Body of pancreas (tissue), 4 donors: ENCODE results near the gene TAPT1.

Source experiments
- POLR2A ChIP-seq, 3 donors: fragments of 450-650 bp; IDR thresholded peaks; one replicate each; pipeline ENCODE4 v1.6.1; 2016; ENCODE audit warnings: antibody characterized with exemption in 3 of 3, mild to moderate bottlenecking in 2 of 3
- TF ChIP-seq, protein P1 (sequence below), 7 experiments: fragments of 450-650 bp in 4 of 7; fragments of 200-600 bp in 3 of 7; sonication (generic) in 3 of 7; IDR thresholded peaks; one replicate each; pipeline ENCODE4 v1.5.1; 2016 to 2019; ENCODE audit warnings: antibody characterized with exemption in 7 of 7

DNA sequence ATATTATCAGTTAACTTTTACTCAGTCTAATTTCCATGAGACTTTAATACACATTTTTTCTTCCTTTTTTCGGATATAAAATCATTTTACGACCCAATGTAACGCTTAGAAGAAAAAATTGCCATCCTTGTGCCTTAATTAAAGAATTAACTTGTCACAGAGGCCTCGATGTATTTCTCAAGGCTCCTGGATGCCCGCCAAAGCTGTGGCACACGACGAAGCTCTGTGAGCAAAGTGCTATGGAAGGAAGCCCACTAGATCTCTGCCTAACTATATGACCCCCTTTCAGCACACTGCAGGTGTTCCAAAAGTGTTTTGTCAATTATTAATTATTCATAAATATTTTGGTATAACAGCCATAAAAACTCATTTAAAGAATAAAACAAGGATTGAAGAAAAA, 54.4 kb downstream of the TAPT1 start:
- TF ChIP-seq, protein P1, sequence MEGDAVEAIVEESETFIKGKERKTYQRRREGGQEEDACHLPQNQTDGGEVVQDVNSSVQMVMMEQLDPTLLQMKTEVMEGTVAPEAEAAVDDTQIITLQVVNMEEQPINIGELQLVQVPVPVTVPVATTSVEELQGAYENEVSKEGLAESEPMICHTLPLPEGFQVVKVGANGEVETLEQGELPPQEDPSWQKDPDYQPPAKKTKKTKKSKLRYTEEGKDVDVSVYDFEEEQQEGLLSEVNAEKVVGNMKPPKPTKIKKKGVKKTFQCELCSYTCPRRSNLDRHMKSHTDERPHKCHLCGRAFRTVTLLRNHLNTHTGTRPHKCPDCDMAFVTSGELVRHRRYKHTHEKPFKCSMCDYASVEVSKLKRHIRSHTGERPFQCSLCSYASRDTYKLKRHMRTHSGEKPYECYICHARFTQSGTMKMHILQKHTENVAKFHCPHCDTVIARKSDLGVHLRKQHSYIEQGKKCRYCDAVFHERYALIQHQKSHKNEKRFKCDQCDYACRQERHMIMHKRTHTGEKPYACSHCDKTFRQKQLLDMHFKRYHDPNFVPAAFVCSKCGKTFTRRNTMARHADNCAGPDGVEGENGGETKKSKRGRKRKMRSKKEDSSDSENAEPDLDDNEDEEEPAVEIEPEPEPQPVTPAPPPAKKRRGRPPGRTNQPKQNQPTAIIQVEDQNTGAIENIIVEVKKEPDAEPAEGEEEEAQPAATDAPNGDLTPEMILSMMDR (IDR thresholded peaks at IDR 0.05), result no peak
- no peak for TF ChIP-seq POLR2A (IDR thresholded peaks at IDR 0.05)
